ENCODE measurements around the gene HOXD10.

The HOXD10 gene

DNA sequence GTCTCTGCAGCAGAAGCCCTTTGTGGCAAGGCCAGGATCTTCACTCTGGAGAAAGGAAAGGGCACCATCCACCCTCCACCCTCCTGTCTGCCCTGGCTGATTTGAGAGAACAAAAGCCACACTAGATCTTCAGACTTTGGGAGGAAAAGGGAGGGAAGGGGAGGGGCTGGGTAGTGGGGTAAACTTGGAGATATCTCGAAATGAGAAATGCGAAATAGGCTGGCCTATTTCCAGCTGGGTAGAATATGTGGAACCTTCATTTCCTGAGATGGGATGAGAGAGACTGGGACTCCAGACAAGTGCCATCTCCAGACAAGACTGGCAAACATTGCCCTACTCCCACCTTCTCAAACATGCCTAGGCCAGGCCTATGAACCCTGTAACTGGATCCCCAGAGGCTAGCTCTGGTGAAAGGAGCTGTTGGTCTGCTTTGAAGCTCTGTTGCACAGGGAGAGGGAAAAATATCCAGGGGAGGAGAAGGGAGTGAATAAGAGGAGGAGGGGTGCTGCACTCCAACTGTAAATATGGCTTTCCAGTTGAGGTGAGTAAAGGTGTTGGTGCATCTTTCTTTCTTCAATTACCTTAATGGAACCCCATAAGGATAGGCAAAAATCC, 15.3 kb upstream of the HOXD10 start:
- no peak for ATAC-seq
- TF ChIP-seq ZNF70 (CRISPR knock-in tag; IDR thresholded peaks at IDR 0.05), result no peak
- no peak for TF ChIP-seq TCF4 (CRISPR knock-in tag; IDR thresholded peaks at IDR 0.05; ENCODE audit: borderline replicate concordance)
- no peak for TF ChIP-seq ZC3H10 (CRISPR knock-in tag; IDR thresholded peaks at IDR 0.05)
- TF ChIP-seq BACH2 (CRISPR knock-in tag; IDR thresholded peaks at IDR 0.05; ENCODE audit: borderline replicate concordance), result no peak
- no peak for TF ChIP-seq ZNF565 (CRISPR knock-in tag; conservative IDR thresholded peaks at IDR 0.05; ENCODE audit: low read depth)
- TF ChIP-seq ESRRG (CRISPR knock-in tag; IDR thresholded peaks at IDR 0.05), result no peak
- no peak for TF ChIP-seq RARB (CRISPR knock-in tag; IDR thresholded peaks at IDR 0.05)
- no peak for TF ChIP-seq ZNF8 (CRISPR knock-in tag; IDR thresholded peaks at IDR 0.05)
- TF ChIP-seq ZFP30 (CRISPR knock-in tag; IDR thresholded peaks at IDR 0.05), result no peak
- TF ChIP-seq PATZ1 (CRISPR knock-in tag; IDR thresholded peaks at IDR 0.05; ENCODE audit: borderline replicate concordance), result no peak
- TF ChIP-seq ZFP3 (CRISPR knock-in tag; IDR thresholded peaks at IDR 0.05), result no peak
- no peak for TF ChIP-seq ISL1 (CRISPR knock-in tag; IDR thresholded peaks at IDR 0.05)
- TF ChIP-seq CSDC2 (CRISPR knock-in tag; IDR thresholded peaks at IDR 0.05), result no peak
- no peak for TF ChIP-seq TSHZ2 (CRISPR knock-in tag; IDR thresholded peaks at IDR 0.05)
- TF ChIP-seq GLIS3 (CRISPR knock-in tag; IDR thresholded peaks at IDR 0.05), result no peak
- TF ChIP-seq SNAI2 (CRISPR knock-in tag; IDR thresholded peaks at IDR 0.05), result no peak
- TF ChIP-seq PPARA (CRISPR knock-in tag; IDR thresholded peaks at IDR 0.05; ENCODE audit: borderline replicate concordance), result no peak
- TF ChIP-seq ARNTL (CRISPR knock-in tag; IDR thresholded peaks at IDR 0.05; ENCODE audit: borderline replicate concordance, low read depth), result no peak
- no peak for TF ChIP-seq CSRNP3 (CRISPR knock-in tag; IDR thresholded peaks at IDR 0.05)
- no peak for TF ChIP-seq CREB5 (CRISPR knock-in tag; IDR thresholded peaks at IDR 0.05; ENCODE audit: low read depth)

DNA sequence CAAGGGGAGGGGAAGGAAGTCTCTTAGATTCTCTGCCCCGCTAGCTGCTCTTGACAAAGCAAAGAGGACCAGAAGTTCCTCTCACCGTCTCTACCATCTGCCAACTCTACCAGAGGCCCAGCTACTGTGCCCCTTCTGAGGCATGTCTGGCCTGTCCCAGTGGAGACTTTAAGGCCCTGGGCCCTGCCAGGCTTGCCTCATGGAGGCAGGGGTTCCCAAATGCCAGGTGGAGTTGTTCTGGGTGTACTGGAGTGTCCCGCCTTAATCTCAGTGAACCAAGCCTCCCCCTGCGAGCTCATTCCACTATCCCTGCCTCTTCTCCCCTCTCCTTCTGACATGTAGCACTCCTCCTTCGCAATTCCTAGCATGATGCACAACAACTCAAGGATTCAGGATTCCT, 14.7 kb upstream of the HOXD10 start:
- TF ChIP-seq ZNF70 (CRISPR knock-in tag; IDR thresholded peaks at IDR 0.05) (no peak), TCF4 (CRISPR knock-in tag; IDR thresholded peaks at IDR 0.05; ENCODE audit: borderline replicate concordance) (no peak), RARB (CRISPR knock-in tag; IDR thresholded peaks at IDR 0.05) (no peak), PPARA (CRISPR knock-in tag; IDR thresholded peaks at IDR 0.05; ENCODE audit: borderline replicate concordance) (no peak), CSDC2 (CRISPR knock-in tag; IDR thresholded peaks at IDR 0.05) (no peak)
- no peak for ATAC-seq

- ATAC-seq, result no peak
- TF ChIP-seq OSR1 (CRISPR knock-in tag; IDR thresholded peaks at IDR 0.05) (no peak), CSDC2 (CRISPR knock-in tag; IDR thresholded peaks at IDR 0.05) (no peak), ZNF8 (CRISPR knock-in tag; IDR thresholded peaks at IDR 0.05) (no peak), BACH2 (CRISPR knock-in tag; IDR thresholded peaks at IDR 0.05; ENCODE audit: borderline replicate concordance) (no peak), CSRNP3 (CRISPR knock-in tag; IDR thresholded peaks at IDR 0.05) (no peak), ISL1 (CRISPR knock-in tag; IDR thresholded peaks at IDR 0.05) (no peak), ZFP3 (CRISPR knock-in tag; IDR thresholded peaks at IDR 0.05) (no peak), TOX (CRISPR knock-in tag; IDR thresholded peaks at IDR 0.05; ENCODE audit: borderline replicate concordance) (no peak), PATZ1 (CRISPR knock-in tag; IDR thresholded peaks at IDR 0.05; ENCODE audit: borderline replicate concordance) (no peak)
These were observed 14.2 kb upstream of the HOXD10 start for GRCh38 chr2:176102309-176102866.
